Omental fat pad (tissue), 4 donors: ENCODE results near the gene ATF6. TPM values are rescaled to one million over a fixed set of nuclear protein-coding genes. Genes with fewer than 3 reads are reported as not detected.

Source experiments
- ATAC-seq: fragments of 150-250 bp; one replicate; pipeline ENCODE4 v1.9.1; 2016; ENCODE audit warnings: mild to moderate bottlenecking, moderate library complexity; ENCODE audit not compliant: low FRiP score
- DNase-seq: peaks from one replicate; pipeline ENCODE4 v3.0.0-alpha.2; 2019; ENCODE audit warnings: low spot score
- CTCF ChIP-seq, 3 donors: fragments of 450-650 bp; IDR thresholded peaks; one replicate each; pipeline ENCODE4 v1.5.1; 2016 to 2017; ENCODE audit warnings: antibody characterized with exemption in 3 of 3, mild to moderate bottlenecking in 3 of 3, moderate library complexity in 2 of 3
- total RNA-seq, 4 donors: library from RNA; depleted of rRNA; stranded (reverse); fragments of >200 nt; gene quantifications; one replicate each; pipeline ENCODE4 v1.1.0, GENCODE V29; 2016

ATF6 gene
- total RNA-seq, 4 donors from 2014 or later = 30.9 to 38.0 (median 36.1) TPM

- DNase-seq = no peak
- no peak for ATAC-seq
- TF ChIP-seq CTCF (IDR thresholded peaks at IDR 0.05) = no peak
Measured at GRCh38 chr1:161943737-161944136, 177.6 kb downstream of the ATF6 start.

GRCh38 chr1:161944381-161944780, 178.3 kb downstream of the ATF6 start:
- no peak for TF ChIP-seq CTCF (IDR thresholded peaks at IDR 0.05)
- ATAC-seq (no peak), DNase-seq (no peak)

GRCh38 chr1:161945306-161946060, 179.4 kb downstream of the ATF6 start:
- DNase-seq (no peak), ATAC-seq (no peak)
- no peak for TF ChIP-seq CTCF (IDR thresholded peaks at IDR 0.05)

GRCh38 chr1:161946071-161946987, 180.2 kb downstream of the ATF6 start:
- DNase-seq = no peak
- ATAC-seq = no peak
- no peak for TF ChIP-seq CTCF (IDR thresholded peaks at IDR 0.05)

GRCh38 chr1:161948435-161948834, 182.3 kb downstream of the ATF6 start:
- DNase-seq (no peak), ATAC-seq (no peak)

GRCh38 chr1:161949548-161949947, 183.4 kb downstream of the ATF6 start:
- DNase-seq = no peak
- ATAC-seq = no peak
- no peak for TF ChIP-seq CTCF (IDR thresholded peaks at IDR 0.05)

More at GRCh38 chr1:161948435-161948834, 182.3 kb downstream of the ATF6 start:
- no peak for TF ChIP-seq CTCF (IDR thresholded peaks at IDR 0.05)
